Kidney epithelial cell (primary cell): ENCODE results near the gene MT3. TPM values are rescaled to one million over a fixed set of nuclear protein-coding genes. Genes with fewer than 3 reads are reported as not detected.

Experiments used
- DNase-seq: peaks from one replicate; pipeline ENCODE4 v3.0.0-alpha.2; 2010; ENCODE audit warnings: low read depth
- H3K27me3 ChIP-seq: 2 replicates; pipeline ENCODE4 v1.6.0; 2011; ENCODE audit warnings: low read length; ENCODE audit not compliant: control insufficient read depth, insufficient read depth
- H3K36me3 ChIP-seq: 2 replicates; pipeline ENCODE4 v1.5.1; 2011; ENCODE audit warnings: low read length; ENCODE audit not compliant: control insufficient read depth, insufficient read depth
- H3K4me3 ChIP-seq: 2 replicates; pipeline ENCODE4 v1.5.1; 2011; ENCODE audit warnings: low read depth, mild to moderate bottlenecking, control low read depth, low read length
- CTCF ChIP-seq: IDR thresholded peaks from 2 replicates; pipeline ENCODE4 v1.5.1; 2011; ENCODE audit warnings: mild to moderate bottlenecking, moderate library complexity, low read length, control low read depth, inconsistent platforms; ENCODE audit not compliant: insufficient read depth, poor library complexity, severe bottlenecking
- total RNA-seq: library from RNA; depleted of rRNA; stranded (reverse); fragments of >200 nt; gene quantifications from 2 replicates; pipeline ENCODE4 v1.2.3, GENCODE V29; 2015

The MT3 gene
- total RNA-seq = not detected in 2 replicates

DNA sequence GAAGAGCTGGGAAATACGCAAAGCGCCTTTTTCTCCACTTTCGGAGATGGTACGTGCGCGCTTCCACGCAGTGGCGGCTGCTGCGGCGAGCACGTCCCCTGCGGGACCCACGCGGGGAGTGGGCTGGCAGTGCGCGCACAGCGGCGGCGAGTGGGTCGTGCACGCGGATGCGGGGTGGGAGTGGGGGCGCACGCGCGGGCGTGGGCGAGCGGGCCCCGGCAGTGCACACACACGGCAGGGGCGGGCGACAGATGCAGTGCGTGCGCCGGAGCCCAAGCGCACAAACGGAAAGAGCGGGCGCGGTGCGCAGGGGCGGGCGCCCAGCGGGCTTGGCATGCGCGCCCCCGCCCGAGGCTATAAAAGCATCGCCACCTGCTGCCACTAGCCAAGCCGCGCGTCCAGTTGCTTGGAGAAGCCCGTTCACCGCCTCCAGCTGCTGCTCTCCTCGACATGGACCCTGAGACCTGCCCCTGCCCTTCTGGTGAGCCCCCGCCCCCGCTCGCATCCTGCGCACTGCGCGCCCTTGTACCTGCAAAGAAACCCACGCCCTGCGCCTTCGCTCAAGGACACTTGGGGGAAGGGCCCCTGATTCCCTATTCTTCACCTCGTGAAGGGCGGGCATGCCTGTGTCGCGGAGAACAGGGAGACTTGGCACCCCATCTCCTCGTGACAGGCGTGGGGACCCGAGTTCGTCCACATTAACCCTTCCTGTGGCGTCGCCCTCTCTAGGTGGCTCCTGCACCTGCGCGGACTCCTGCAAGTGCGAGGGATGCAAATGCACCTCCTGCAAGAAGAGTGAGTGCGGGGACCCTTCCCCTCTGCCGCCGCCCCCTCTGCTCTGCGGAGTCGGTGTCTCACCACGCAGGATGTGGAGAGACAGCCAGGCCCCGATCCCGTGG, at the start of gene MT3:
Gene MT3, plus strand, starts transcription at position 388 of the 899 bp plus-strand sequence. Its CDS starts 63 bp downstream, at position 451.
- Histone ChIP-seq H3K4me3 (peak within 1 kb of the TSS; percentile 28), H3K27me3 (peaks cover 25% of the 10 kb centered on the region), H3K36me3 (no peaks in the 10 kb centered on the region)
- DNase-seq = no peak
- TF ChIP-seq CTCF = no peak

DNA sequence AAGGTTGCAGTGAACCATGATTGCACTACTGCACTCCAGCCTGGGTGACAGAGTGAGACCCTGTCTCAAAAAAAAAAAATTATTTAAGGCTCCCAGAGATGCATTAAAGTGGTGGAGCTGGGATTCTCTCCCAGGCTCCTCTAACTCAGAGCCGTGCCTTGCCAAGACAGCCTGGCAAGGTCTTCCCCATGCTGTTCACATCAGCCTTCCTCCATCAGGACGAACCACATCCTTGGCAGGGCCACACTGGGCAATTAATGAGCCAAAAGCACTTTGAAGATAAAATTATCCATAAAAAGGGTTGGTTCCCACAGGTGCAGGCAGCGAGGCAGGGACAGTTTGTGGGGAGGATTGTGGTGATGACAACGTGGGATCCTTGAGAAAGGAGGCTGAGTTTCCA, 49.7 kb upstream of the MT3 start:
- H3K36me3 ChIP-seq = no peaks in the 10 kb centered on the region
- TF ChIP-seq CTCF = no peak
- H3K4me3 ChIP-seq = no peak overlapping the region
- H3K27me3 ChIP-seq = peaks cover 3% of the 10 kb centered on the region
- DNase-seq = no peak

DNA sequence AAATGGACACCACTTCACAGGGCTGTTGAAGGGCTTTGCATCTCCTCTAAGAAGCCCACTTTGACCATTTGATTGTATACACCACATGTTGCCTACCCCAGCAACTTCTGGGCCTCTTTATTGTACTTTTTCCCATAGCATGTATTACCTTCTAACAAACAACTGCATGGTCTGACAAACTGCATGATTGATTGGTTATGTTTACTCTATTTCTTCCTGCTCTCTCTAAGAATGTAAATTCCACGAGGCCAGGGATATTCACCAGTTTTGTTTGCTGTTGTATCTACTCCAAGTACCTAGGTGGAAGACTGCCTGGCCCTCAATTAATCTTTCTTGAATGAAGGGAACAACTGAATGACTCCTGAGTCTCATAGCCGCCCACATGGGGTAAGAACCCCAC, 47.3 kb upstream of the MT3 start:
- Histone ChIP-seq H3K4me3 (no peak overlapping the region), H3K36me3 (no peaks in the 10 kb centered on the region), H3K27me3 (no peaks in the 10 kb centered on the region)
- TF ChIP-seq CTCF = no peak
- DNase-seq = no peak

- peak; percentile 25 for DNase-seq
- H3K36me3 ChIP-seq = no peaks in the 10 kb centered on the region
- H3K27me3 ChIP-seq = no peaks in the 10 kb centered on the region
- no peak for TF ChIP-seq CTCF
- H3K4me3 ChIP-seq = no peak overlapping the region
These were observed 42.0 kb upstream of the MT3 start for GRCh38 chr16:56547120-56547948.

DNA sequence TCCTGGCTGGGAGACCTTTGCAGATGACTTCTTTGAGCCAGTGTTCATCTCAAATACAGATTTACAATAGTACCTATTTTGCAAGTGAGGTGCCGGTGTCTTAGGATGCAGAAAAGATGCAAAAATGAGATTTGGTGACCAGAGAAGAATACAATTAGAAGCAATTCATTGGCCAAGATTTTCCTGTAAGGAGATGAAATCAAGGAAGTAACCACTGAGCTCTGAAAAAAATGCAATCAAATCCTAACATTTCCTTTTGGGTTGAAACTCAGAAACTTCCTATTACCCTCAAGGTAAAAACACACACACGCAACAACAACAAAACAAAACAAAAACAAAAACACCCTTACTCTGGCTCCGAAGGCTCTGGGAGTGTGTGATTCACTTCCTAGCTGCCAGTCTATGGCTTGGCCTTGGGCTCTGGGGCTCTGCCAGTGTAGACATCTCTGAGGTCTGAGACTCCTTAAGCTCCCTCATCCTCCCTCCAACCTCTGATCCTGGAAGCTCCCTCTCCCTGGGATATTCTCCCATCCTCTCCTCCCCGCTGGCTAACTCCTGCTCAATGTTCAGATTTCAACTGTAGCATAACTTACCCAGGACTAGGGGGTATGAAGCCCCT, 41.3 kb upstream of the MT3 start:
- no peak for TF ChIP-seq CTCF
- no peak for DNase-seq
- Histone ChIP-seq H3K27me3 (no peaks in the 10 kb centered on the region), H3K4me3 (no peak overlapping the region), H3K36me3 (no peaks in the 10 kb centered on the region)
